NCI-H187 (cell line): Measurements from ENCODE around the gene NDUFB4.
"Not testable (repeated sequence)": the region's sequence is repeated elsewhere in the genome, so short reads cannot be mapped to it uniquely, and the experiment has no call there.

ENCODE experiments used
- DNase-seq, 2 experiments: peaks; one replicate each; lab custom pipeline; 2025; lab: John Stamatoyannopoulos, UW

NDUFB4 gene

GRCh38 chr3:120637851-120638559 lies 41.9 kb downstream of the NDUFB4 start:
- DNase-seq: no peak

GRCh38 chr3:120638820-120639219 lies 42.7 kb downstream of the NDUFB4 start:
- DNase-seq: not testable (repeated sequence)

GRCh38 chr3:120640231-120640630 lies 44.1 kb downstream of the NDUFB4 start:
- DNase-seq: no peak

- no peak for DNase-seq
Measured at GRCh38 chr3:120641696-120642246, 45.6 kb downstream of the NDUFB4 start.

- no peak for DNase-seq
Measured at GRCh38 chr3:120642368-120642948, 46.3 kb downstream of the NDUFB4 start.

- DNase-seq: no peak
Measured at GRCh38 chr3:120645083-120645845, 49.1 kb downstream of the NDUFB4 start.

- DNase-seq: no peak
Measured at GRCh38 chr3:120646771-120647432, 50.8 kb downstream of the NDUFB4 start.

GRCh38 chr3:120648290-120648689 lies 52.2 kb downstream of the NDUFB4 start:
- DNase-seq: no peak

DNA sequence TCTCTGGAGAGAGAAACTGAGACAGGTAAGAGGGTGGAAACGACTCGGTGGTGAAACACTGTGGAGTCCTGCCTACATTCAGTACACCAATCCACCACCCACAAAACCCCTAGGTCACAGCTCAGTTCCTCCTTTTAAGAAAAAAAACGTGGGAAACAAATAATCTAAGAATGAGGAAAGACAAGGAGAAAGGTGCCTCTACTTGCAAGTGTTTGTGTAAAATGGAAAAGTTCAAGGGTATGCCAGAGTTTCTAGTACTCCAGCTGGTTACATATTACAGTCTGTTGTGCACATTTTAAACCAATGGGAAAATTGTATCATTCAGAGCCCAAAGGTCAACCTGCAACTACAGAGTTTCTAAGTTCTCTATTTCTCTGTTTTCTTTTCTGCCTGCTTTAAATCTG lies 53.7 kb downstream of the NDUFB4 start:
- no peak for DNase-seq

DNA sequence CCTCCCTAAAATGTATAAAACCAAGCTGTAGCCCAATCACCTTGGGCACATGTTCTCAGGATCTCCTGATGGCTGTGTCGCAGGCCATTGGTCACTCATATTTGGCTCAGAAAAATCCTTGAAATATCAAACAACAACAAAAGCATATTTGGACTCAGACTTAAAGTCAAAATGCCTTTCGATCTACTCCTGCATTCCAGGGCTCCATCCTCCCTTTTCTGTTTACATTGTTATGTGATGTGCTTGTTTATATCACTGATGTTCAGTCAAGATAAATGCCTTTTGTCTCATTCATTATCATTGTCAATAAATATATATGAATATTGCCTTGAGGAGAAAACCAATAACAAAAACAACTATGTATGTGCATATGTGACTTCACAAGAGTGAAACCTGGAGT lies 54.2 kb downstream of the NDUFB4 start:
- DNase-seq: no peak
